Upper lobe of right lung (tissue), 1 donor: ENCODE results near the gene PCSK9. TPM values are rescaled to one million over a fixed set of nuclear protein-coding genes. Genes with fewer than 3 reads are reported as not detected.
A peak's percentile ranks its signal among the peaks of the same experiment; 100 is the strongest.

Experiments used
- ATAC-seq: fragments of 200-7000 bp; cut with Tn5 transposase; one replicate; pipeline ENCODE4 v1.9.1; 2020; ENCODE audit warnings: mild to moderate bottlenecking, moderate library complexity
- DNase-seq: peaks from one replicate; pipeline ENCODE4 v3.0.0-alpha.2; 2020
- H3K27ac ChIP-seq: fragments of 200-600 bp; one replicate; pipeline ENCODE4 v1.8.0; 2022
- H3K27me3 ChIP-seq: fragments of 200-600 bp; one replicate; pipeline ENCODE4 v1.8.0; 2022; ENCODE audit warnings: mild to moderate bottlenecking
- H3K36me3 ChIP-seq: fragments of 200-600 bp; one replicate; pipeline ENCODE4 v1.8.0; 2022
- H3K4me1 ChIP-seq: fragments of 200-600 bp; one replicate; pipeline ENCODE4 v1.8.0; 2022
- H3K4me3 ChIP-seq: fragments of 200-600 bp; one replicate; pipeline ENCODE4 v1.8.0; 2022; ENCODE audit warnings: mild to moderate bottlenecking
- H3K9me3 ChIP-seq: fragments of 200-600 bp; one replicate; pipeline ENCODE4 v1.8.0; 2022
- CTCF ChIP-seq: fragments of 200-600 bp; IDR thresholded peaks from one replicate; pipeline ENCODE4 v1.8.0; 2022; ENCODE audit warnings: antibody characterized with exemption
- intact Hi-C: fragments of 100-400 bp; cut with DNase I; formaldehyde crosslinking; loops from one replicate; pipeline ENCODE4 v1.11.0; 2022
- total RNA-seq: library from RNA; stranded (reverse); fragmentation: NEBNext Ultra II Directional; extraction: Animal tissue kit (Norgen Biotek cat#: 25700); gene quantifications from one replicate; pipeline ENCODE4 v1.2.1, GENCODE V29; 2021
- donor health status: DM: no; HTN: yes; CAD: no; lungs with severe emphysema.

Gene PCSK9
- total RNA-seq, 1 donor from 2014 or later = 23.5 TPM

DNA sequence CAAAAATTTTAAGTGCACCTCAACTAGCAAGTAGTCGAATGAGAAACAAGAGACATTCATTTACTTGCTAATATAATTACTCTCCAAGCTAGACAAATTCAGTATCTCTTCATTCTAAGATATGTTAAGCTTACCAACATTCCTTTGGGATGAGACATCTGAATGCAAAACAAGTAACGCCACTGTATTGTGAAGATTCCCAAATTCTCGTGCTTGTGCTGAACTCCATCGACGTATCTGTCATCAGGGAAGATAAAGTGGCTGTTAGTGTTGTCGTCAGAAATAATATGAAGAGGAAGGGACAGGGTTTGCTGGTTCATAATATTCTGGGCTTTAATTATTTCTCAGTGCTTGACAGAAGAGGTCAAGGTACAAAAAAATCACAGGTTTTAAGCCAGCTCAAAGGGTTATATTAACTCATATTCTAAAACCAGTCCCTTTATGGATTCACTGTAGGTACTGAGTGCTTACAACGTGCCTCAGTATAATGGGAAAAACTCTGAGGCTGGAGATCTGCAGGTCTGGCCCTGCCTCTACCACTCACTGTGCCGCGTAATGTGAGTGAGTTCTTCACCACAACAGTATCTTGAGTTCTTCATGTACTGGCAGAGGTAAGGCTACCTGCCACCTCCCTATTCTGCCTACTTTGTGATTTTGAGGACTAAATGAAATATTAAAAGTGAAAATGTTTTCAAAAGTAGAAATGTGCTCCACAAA, 42.0 kb downstream of the PCSK9 start:
- H3K27ac ChIP-seq = no peak overlapping the region
- no peaks in the 10 kb centered on the region for H3K4me1 ChIP-seq
- H3K36me3 ChIP-seq = peaks cover 99% of the 10 kb centered on the region
- H3K27me3 ChIP-seq = no peaks in the 10 kb centered on the region
- H3K9me3 ChIP-seq = no peaks in the 10 kb centered on the region
- DNase-seq (no peak), ATAC-seq (no peak)
- no peak overlapping the region for H3K4me3 ChIP-seq
- TF ChIP-seq CTCF = no peak
- intact Hi-C loops = no loop called here

DNA sequence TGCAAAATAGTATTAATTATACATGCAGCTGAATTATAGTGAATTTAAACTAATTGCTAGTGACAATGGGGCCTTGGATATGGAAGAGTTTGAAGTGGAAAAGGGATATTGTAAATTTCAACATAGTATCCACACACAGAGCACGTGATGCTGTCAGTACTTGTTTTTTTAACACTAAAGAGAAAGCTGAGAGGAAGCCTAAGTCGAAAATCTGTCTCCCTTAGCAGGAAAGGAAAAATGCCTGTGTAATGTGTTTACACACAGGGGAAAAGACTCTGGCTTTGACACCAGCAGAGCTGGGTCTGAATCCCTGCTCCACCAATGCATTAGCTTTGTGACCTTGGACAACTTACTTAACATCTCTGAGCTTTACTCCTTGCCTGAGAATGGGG, 42.6 kb downstream of the PCSK9 start:
- no peak for DNase-seq
- no peak for TF ChIP-seq CTCF
- intact Hi-C loops = no loop called here
- H3K4me3 ChIP-seq = no peak overlapping the region
- H3K27ac ChIP-seq = no peak overlapping the region
- H3K27me3 ChIP-seq = no peaks in the 10 kb centered on the region
- ATAC-seq = no peak
- no peaks in the 10 kb centered on the region for H3K9me3 ChIP-seq
- no peaks in the 10 kb centered on the region for H3K4me1 ChIP-seq
- peaks cover 99% of the 10 kb centered on the region for H3K36me3 ChIP-seq

GRCh38 chr1:55084257-55084656, 44.9 kb downstream of the PCSK9 start:
- no peak overlapping the region for H3K4me3 ChIP-seq
- H3K36me3 ChIP-seq = peaks cover 99% of the 10 kb centered on the region

DNA sequence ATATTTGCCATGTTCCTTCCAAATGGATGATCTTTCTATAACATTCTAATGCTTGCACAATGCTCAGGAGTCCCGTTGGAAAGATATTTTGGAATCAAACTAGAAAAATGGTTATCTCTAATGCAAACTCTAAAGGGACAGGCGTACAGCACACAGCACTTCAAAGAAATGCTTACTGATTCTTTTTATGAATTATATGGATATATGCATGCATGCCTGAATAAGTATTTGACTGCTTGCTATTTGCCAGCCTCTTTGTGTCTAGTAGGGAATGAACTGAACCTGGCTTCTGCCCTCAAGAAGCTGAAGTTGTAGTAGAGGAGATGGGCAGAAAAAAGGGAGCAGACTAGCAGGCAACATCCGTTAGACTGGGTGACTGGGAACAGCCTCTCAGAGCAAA, 48.1 kb downstream of the PCSK9 start:
- ATAC-seq (no peak), DNase-seq (no peak)
- Histone ChIP-seq H3K36me3 (peaks cover 99% of the 10 kb centered on the region), H3K27ac (no peak overlapping the region), H3K4me3 (no peak overlapping the region), H3K27me3 (no peaks in the 10 kb centered on the region), H3K9me3 (no peaks in the 10 kb centered on the region), H3K4me1 (no peaks in the 10 kb centered on the region)
- intact Hi-C loops = no loop called here
- no peak for TF ChIP-seq CTCF

More at GRCh38 chr1:55084257-55084656, 44.9 kb downstream of the PCSK9 start:
- H3K9me3 ChIP-seq = no peaks in the 10 kb centered on the region
- no peaks in the 10 kb centered on the region for H3K27me3 ChIP-seq
- H3K4me1 ChIP-seq = no peaks in the 10 kb centered on the region
- H3K27ac ChIP-seq = no peak overlapping the region
- DNase-seq = no peak
- intact Hi-C loops = no loop called here
- ATAC-seq = no peak
- no peak for TF ChIP-seq CTCF

- peaks cover 99% of the 10 kb centered on the region for H3K36me3 ChIP-seq
- no peaks in the 10 kb centered on the region for H3K4me1 ChIP-seq
- peak; percentile 86 for ATAC-seq
- TF ChIP-seq CTCF = no peak
- DNase-seq = no peak
- no peaks in the 10 kb centered on the region for H3K9me3 ChIP-seq
- intact Hi-C loops = no loop called here
- H3K27ac ChIP-seq = no peak overlapping the region
- H3K4me3 ChIP-seq = no peak overlapping the region
- no peaks in the 10 kb centered on the region for H3K27me3 ChIP-seq
These were observed 49.1 kb downstream of the PCSK9 start for GRCh38 chr1:55088413-55088812.

- TF ChIP-seq CTCF = no peak
- H3K36me3 ChIP-seq = peaks cover 99% of the 10 kb centered on the region
- ATAC-seq (no peak), DNase-seq (no peak)
- H3K4me1 ChIP-seq = no peaks in the 10 kb centered on the region
- no peaks in the 10 kb centered on the region for H3K27me3 ChIP-seq
- intact Hi-C loops = no loop called here
- H3K9me3 ChIP-seq = no peaks in the 10 kb centered on the region
- H3K27ac ChIP-seq = no peak overlapping the region
- no peak overlapping the region for H3K4me3 ChIP-seq
These were observed 50.3 kb downstream of the PCSK9 start for GRCh38 chr1:55089683-55090082.
